ENCODE measurements around the gene DNM3. TPM values are rescaled to one million over a fixed set of nuclear protein-coding genes. Genes with fewer than 3 reads are reported as not detected.

Gene DNM3
- total and polyA plus RNA-seq, 2 of the 8 experiments (the other 6 are each of a cell fraction or from before 2014, with no cell fraction given) = 2.0 to 8.5 TPM

GRCh38 chr1:172375211-172375631, 533.9 kb downstream of the DNM3 start (continued):
- TF ChIP-seq CHD7 (IDR thresholded peaks at IDR 0.05; ENCODE audit: insufficient replicate concordance, low read length) (no peak), MAX (IDR thresholded peaks at IDR 0.05) (no peak), RNF2 (IDR thresholded peaks at IDR 0.05; ENCODE audit: borderline replicate concordance, low read depth, low read length, missing control alignments, poor library complexity, severe bottlenecking) (no peak)

Data from H1 (cell line).